Measurements from ENCODE around the gene SLC6A12.

The SLC6A12 gene

DNA sequence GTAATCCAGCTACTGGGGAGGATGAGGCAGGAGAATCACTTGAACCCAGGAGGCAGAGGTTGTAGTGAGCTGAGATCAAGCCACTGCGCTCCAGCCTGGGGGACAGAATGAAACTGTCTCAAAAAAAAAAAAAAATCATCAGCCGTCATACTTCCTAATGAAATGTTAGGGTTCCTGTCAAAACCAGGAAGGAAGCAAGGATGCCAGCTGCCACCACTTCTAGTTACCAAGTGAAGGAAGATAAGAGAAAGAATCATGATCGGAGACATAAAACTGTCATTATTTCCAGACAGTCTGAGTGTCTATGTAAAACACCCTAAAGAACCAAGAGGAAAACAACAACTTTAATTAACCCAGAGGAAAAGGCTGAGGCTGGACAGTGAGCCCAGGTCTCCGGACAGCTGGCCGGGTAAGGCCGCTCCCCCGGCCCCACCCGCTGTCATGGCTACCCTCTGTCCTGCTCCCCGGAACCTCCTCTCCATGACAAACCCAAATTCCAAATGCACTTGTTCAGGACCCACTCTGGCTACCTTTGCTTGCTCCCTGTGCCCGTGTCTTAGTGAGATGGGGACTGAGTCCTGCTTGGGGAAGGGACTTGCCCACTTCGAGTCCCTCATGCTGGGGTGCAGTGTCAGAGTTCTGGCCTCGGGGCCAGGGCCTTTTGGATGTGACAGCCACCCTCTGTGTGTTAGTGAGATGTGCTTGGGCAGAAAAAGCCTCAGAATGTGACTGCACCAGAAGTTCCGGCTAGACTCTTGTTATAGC is 29.0 kb downstream of the SLC6A12 start:
- H3K27ac ChIP-seq: no peak overlapping the region
- TF ChIP-seq ZFX (IDR thresholded peaks at IDR 0.05; ENCODE audit: borderline replicate concordance): no peak
- TF ChIP-seq, protein P1, sequence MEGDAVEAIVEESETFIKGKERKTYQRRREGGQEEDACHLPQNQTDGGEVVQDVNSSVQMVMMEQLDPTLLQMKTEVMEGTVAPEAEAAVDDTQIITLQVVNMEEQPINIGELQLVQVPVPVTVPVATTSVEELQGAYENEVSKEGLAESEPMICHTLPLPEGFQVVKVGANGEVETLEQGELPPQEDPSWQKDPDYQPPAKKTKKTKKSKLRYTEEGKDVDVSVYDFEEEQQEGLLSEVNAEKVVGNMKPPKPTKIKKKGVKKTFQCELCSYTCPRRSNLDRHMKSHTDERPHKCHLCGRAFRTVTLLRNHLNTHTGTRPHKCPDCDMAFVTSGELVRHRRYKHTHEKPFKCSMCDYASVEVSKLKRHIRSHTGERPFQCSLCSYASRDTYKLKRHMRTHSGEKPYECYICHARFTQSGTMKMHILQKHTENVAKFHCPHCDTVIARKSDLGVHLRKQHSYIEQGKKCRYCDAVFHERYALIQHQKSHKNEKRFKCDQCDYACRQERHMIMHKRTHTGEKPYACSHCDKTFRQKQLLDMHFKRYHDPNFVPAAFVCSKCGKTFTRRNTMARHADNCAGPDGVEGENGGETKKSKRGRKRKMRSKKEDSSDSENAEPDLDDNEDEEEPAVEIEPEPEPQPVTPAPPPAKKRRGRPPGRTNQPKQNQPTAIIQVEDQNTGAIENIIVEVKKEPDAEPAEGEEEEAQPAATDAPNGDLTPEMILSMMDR (IDR thresholded peaks at IDR 0.05): no peak

DNA sequence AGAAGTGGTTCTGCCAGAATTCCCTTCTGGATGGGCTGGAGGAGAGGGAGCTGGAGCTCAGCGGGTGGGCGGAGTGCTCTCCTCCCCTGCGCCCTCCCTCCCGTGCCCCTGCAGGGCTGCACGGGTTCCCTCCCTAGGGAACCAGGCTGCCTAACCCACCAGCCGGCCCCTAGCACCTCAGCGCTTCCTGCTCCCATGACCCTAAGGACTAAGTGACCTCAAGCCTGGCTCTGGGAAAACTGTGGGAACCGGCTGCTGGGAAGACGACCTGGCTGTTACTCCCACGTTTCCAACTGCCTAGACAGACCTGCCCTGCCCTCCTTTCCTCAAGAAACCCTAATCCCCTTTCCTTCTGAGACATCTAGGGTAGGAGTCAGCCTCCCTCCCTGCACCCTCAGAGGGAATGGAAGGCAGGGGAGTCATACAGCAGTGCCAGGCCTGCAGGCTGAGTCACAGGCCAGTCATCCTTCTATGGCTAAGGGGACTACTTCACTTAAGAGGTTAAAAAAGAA is 31.5 kb downstream of the SLC6A12 start:
- no peak overlapping the region for H3K27ac ChIP-seq
- TF ChIP-seq, protein P1 (IDR thresholded peaks at IDR 0.05): no peak
- TF ChIP-seq ZFX (IDR thresholded peaks at IDR 0.05; ENCODE audit: borderline replicate concordance): no peak

DNA sequence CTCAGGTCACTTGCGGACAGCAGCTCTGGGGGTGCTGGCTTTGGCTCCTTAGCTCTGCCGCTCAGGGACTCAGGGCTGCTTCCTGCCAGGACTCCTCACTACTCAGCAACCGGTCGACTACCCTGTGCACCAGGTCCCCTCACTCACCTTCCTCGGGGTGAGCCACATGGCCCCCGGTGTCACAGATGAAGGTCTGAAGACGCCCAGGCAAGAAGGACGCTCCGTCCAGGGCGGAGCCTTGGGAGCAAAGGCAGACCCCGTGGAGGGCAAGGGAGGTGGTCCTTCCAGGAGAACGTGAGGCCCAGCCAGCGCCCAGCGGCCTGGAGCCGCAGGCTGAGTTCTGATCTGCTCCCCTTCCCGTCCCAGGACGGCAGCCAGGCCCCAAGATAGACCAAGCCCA is 32.0 kb downstream of the SLC6A12 start:
- no peak overlapping the region for H3K27ac ChIP-seq
- TF ChIP-seq ZFX (IDR thresholded peaks at IDR 0.05; ENCODE audit: borderline replicate concordance): no peak

DNA sequence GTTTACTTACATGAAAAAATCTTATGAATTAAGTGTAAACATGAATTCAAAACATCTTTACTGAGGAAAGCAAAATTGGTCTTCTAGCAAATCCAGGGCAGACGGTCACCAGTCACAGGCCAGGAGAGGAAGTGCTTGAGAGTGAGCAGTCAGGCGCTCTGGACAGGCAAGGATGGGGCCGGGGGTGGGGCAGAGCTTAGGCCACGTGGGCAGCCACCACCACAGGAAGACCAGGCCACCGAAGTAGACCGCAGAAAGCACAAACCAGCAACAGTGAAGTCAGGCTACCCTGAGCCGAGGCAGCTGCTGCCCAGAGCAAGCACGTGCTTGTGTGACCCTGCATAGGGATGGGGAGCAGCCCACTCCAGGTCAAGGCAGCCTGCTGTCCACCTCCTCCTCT is 33.5 kb downstream of the SLC6A12 start:
- no peak overlapping the region for H3K27ac ChIP-seq
- TF ChIP-seq, protein P1 (IDR thresholded peaks at IDR 0.05): no peak
- TF ChIP-seq ZFX (IDR thresholded peaks at IDR 0.05; ENCODE audit: borderline replicate concordance): no peak

DNA sequence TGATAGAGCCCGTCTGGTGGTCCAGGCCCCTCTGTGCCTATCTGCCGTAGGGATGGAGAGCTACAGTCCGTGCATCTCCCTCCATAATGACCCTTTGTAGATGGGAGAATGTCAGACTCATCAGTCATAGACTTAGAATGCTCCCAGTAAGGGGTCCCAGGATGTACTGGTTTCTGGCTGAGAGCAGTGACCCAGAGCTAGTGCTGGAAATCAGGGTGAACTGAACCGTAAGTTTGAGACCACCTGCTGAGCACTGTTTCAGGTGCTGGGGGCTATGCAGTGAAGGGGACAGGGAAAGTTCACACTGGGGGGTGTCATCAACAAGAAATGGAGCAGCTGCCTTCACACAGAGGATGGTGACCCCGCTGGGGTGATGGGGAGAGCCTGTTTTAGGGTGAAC is 34.1 kb downstream of the SLC6A12 start:
- no peak overlapping the region for H3K27ac ChIP-seq

DNA sequence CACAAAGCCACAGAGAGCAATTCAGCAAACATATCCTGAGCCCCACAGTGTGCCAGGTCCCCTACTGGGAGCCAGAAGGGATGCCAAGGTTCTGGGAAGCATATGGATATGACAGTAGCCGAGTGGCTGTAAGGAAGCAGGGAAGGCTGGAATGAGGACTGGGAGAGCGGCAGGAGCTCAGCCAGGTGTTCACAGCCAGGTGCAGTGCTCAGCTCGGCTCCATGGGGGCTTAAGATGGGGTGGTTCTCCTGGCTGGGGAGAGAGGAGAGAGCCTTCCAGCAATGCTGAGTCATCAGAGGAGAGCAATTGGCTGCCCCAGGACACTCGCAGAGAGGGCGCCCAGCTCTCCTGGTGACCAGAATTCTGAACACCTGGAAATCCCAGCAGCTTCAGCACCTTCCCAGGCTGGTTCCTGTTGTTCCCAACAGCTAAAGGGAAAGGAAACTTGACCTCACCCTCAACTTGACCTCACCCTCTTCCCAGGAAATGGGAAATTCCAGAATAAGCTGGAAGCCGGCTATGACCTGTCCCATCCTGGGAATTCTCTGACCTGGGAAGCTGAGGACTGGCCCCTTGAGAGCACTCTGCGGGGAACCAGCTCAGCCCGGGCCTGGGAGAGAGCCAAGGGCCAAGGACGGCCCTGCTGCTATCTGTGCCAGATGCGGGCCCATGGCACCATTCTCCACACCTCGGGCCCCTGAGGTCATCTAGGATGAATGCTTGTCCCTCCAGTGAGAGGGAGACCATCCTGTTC is 34.6 kb downstream of the SLC6A12 start:
- no peak for TF ChIP-seq ZFX (IDR thresholded peaks at IDR 0.05; ENCODE audit: borderline replicate concordance)
- TF ChIP-seq, protein P1 (IDR thresholded peaks at IDR 0.05): no peak
- H3K27ac ChIP-seq: no peak overlapping the region

More for the DNA sequence above, 34.1 kb downstream of the SLC6A12 start:
- no peak for TF ChIP-seq ZFX (IDR thresholded peaks at IDR 0.05; ENCODE audit: borderline replicate concordance)
- TF ChIP-seq, protein P1 (IDR thresholded peaks at IDR 0.05): no peak

DNA sequence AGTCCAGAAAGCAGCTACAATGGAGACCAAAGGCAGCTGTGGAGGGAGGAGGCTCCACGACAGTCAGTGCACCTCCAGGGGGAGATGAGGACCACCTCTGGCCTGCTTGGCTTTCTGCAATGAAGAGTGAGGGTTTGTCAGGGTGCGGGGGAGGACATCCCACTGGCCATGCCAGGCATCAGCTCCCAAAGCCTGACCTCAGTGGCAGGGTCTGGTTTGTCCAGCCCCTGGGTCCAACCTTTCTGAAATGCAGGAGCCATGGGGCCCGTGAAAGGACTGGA is 35.2 kb downstream of the SLC6A12 start:
- TF ChIP-seq, protein P1 (IDR thresholded peaks at IDR 0.05): no peak
- TF ChIP-seq ZFX (IDR thresholded peaks at IDR 0.05; ENCODE audit: borderline replicate concordance): no peak
- H3K27ac ChIP-seq: no peak overlapping the region

Measured in 22Rv1 (cell line).